HepG2 (cell line): ENCODE data around the gene IPO13. TPM values are rescaled to one million over a fixed set of nuclear protein-coding genes. Genes with fewer than 3 reads are reported as not detected.

ENCODE experiments used
- ELF1 ChIP-seq: sonication (generic); formaldehyde crosslinking; IDR thresholded peaks from 2 replicates; pipeline ENCODE4 v1.4.0; 2020; ENCODE audit warnings: missing genetic modification reagents
- HMGXB3 ChIP-seq: sonication (generic); formaldehyde crosslinking; IDR thresholded peaks from 2 replicates; pipeline ENCODE4 v1.4.0; 2020; ENCODE audit warnings: missing genetic modification reagents, borderline replicate concordance
- HOXA3 ChIP-seq: sonication (generic); formaldehyde crosslinking; IDR thresholded peaks from 2 replicates; pipeline ENCODE4 v1.5.0; 2020; ENCODE audit warnings: missing genetic modification reagents
- IRX3 ChIP-seq: sonication (generic); formaldehyde crosslinking; IDR thresholded peaks from 2 replicates; pipeline ENCODE4 v1.8.1; 2023; ENCODE audit warnings: mild to moderate bottlenecking, low read depth, missing genetic modification reagents, borderline replicate concordance
- MAFG ChIP-seq: sonication (generic); formaldehyde crosslinking; IDR thresholded peaks from 2 replicates; pipeline ENCODE4 v1.5.1; 2020; ENCODE audit warnings: mild to moderate bottlenecking, missing genetic modification reagents
- RERE ChIP-seq: IDR thresholded peaks from 2 replicates; pipeline ENCODE4 v1.6.1; 2016; ENCODE audit warnings: low read depth, missing genetic modification reagents, missing compliant biosample characterization
- SMAD1 ChIP-seq: sonication (generic); formaldehyde crosslinking; IDR thresholded peaks from 2 replicates; pipeline ENCODE4 v1.4.0; 2020; ENCODE audit warnings: missing genetic modification reagents, low read depth, mild to moderate bottlenecking, borderline replicate concordance
- ZNF33A ChIP-seq: sonication (generic); formaldehyde crosslinking; IDR thresholded peaks from 2 replicates; pipeline ENCODE4 v1.5.1; 2020; ENCODE audit warnings: missing genetic modification reagents, mild to moderate bottlenecking, moderate library complexity, borderline replicate concordance
- ZNF496 ChIP-seq: sonication (generic); formaldehyde crosslinking; IDR thresholded peaks from 2 replicates; pipeline ENCODE4 v1.8.1; 2023; ENCODE audit warnings: mild to moderate bottlenecking, moderate library complexity, missing genetic modification reagents; ENCODE audit not compliant: insufficient replicate concordance
- ZNF720 ChIP-seq: sonication (generic); formaldehyde crosslinking; IDR thresholded peaks from 2 replicates; pipeline ENCODE4 v1.4.0; 2020; ENCODE audit warnings: missing genetic modification reagents
- polyA plus RNA-seq, 8 experiments: library from polyadenylated mRNA; depleted of rRNA in 3 of 8; stranded (reverse) in 7 of 8; unstranded in 1 of 8; fragments of >200 nt; fragmentation: Illumina TruSeq in 4 of 8; extraction: Trizol in 4 of 8; gene quantifications; 2 replicates each; pipeline versions ENCODE4 v1.2.1 to v1.2.3, GENCODE V29; 2011 to 2016; ENCODE audit warnings: low read depth in 4 of 8, missing spikeins in 1 of 8, mixed read lengths in 1 of 8; ENCODE audit not compliant: insufficient read depth in 1 of 8
- total RNA-seq, 5 experiments: library from RNA; depleted of rRNA; stranded (reverse); fragments of >200 nt; fragmentation: Illumina TruSeq; extraction: Trizol; gene quantifications; 2 replicates each; pipeline ENCODE4 v1.2.3, GENCODE V29; 2016; ENCODE audit warnings: low read depth in 1 of 5
- TF ChIP-seq, protein P1 (sequence below): sonication (generic); formaldehyde crosslinking; IDR thresholded peaks from 2 replicates; pipeline ENCODE4 v1.5.1; 2020; ENCODE audit warnings: mild to moderate bottlenecking, missing genetic modification reagents, moderate library complexity
- TF ChIP-seq, protein P2 (sequence below): sonication (generic); formaldehyde crosslinking; IDR thresholded peaks from 2 replicates; pipeline ENCODE4 v1.4.0; 2020; ENCODE audit warnings: low read depth, mild to moderate bottlenecking, missing genetic modification reagents

Gene IPO13
- total and polyA plus RNA-seq, 2 of the 13 experiments (the other 11 are each of a cell fraction or from before 2014, with no cell fraction given): 12.9 to 15.6 TPM

- no peak for TF ChIP-seq ZNF720
- no peak for TF ChIP-seq ZNF33A
- no peak for TF ChIP-seq SMAD1 (CRISPR knock-in tag)
- TF ChIP-seq ELF1 (CRISPR knock-in tag): no peak
- TF ChIP-seq HOXA3 (CRISPR knock-in tag): no peak
- no peak for TF ChIP-seq IRX3
- no peak for TF ChIP-seq MAFG (CRISPR knock-in tag)
- TF ChIP-seq HMGXB3 (CRISPR knock-in tag): no peak
- no peak for TF ChIP-seq RERE (CRISPR knock-in tag)
- TF ChIP-seq, protein P1, sequence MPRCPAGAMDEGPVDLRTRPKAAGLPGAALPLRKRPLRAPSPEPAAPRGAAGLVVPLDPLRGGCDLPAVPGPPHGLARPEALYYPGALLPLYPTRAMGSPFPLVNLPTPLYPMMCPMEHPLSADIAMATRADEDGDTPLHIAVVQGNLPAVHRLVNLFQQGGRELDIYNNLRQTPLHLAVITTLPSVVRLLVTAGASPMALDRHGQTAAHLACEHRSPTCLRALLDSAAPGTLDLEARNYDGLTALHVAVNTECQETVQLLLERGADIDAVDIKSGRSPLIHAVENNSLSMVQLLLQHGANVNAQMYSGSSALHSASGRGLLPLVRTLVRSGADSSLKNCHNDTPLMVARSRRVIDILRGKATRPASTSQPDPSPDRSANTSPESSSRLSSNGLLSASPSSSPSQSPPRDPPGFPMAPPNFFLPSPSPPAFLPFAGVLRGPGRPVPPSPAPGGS: no peak
- TF ChIP-seq, protein P2, sequence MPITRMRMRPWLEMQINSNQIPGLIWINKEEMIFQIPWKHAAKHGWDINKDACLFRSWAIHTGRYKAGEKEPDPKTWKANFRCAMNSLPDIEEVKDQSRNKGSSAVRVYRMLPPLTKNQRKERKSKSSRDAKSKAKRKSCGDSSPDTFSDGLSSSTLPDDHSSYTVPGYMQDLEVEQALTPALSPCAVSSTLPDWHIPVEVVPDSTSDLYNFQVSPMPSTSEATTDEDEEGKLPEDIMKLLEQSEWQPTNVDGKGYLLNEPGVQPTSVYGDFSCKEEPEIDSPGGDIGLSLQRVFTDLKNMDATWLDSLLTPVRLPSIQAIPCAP (CRISPR knock-in tag): no peak
- TF ChIP-seq ZNF496 (CRISPR knock-in tag): no peak
Observed at GRCh38 chr1:44016041-44016889, 69.5 kb downstream of the IPO13 start (continued).
